Measurements from ENCODE around the gene CX3CR1.
A peak's percentile ranks its signal among the peaks of the same experiment; 100 is the strongest.
"Not testable (repeated sequence)": the region's sequence is repeated elsewhere in the genome, so short reads cannot be mapped to it uniquely, and the experiment has no call there.

Gene CX3CR1, protein sequence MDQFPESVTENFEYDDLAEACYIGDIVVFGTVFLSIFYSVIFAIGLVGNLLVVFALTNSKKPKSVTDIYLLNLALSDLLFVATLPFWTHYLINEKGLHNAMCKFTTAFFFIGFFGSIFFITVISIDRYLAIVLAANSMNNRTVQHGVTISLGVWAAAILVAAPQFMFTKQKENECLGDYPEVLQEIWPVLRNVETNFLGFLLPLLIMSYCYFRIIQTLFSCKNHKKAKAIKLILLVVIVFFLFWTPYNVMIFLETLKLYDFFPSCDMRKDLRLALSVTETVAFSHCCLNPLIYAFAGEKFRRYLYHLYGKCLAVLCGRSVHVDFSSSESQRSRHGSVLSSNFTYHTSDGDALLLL

DNA sequence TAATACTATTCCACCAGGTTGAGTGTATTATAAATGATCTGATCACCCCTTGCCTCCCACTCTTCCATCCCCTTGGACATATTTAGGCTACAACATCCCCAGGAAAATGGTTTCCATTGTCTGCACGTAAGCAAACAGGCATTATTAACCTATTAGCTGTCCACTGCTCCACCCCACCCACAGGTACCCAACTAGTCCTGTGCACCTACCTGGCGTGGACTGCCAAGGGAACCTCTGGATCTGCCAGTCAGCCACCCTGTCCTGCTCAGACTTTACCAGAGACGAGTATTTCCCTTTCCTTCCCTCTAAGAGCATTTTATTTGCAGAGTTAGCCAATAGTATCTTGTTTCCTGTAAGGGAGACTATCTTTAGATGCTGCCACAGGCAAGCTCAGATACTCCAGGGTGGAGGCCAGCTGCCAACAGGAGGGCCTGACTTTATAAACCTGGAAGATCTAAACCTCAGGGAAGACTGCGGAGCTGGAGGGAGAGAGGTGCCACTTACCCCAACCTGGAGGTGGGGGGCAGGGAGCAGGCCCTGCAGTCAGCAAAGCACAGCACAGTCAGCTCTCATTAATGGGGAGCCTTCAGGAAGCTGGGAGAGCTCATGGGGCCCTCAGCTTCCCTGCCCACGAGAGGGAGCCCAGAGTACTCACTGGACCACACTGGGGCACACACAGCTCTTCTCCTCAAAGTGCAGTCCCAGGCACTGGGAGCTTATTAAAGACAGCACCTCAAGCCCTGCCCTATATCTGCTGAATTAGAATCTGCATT lies at the start of gene CX3CR1:
CX3CR1 (minus strand) TSS at position 292 of the 773 bp plus-strand sequence. CDS start 13,527 bp downstream, outside the sequence.
- DNase-seq (ENCODE audit: low read depth), result no peak

DNA sequence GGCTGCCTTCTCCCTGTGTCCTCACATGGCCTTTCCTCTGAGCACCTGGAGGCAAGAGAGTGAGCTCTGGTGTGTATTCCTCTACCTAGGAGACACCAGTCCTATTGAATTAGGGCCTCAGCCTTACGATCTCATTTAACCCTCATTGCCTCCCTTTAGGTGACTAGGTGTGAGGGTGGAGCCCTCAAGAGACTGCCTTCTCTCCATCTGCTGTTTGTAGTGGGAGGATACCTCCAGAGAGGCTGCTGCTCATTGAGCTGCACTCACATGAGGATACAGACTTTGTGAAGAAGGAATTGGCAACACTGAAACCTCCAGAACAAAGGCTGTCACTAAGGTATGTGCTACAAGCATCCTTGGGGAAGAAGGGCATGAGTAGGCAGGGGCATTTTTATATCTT lies 49.7 kb upstream of the CX3CR1 start, which contains the start of gene CCR8:
CCR8 (plus strand) TSS at position 217 of the 400 bp plus-strand sequence. CDS start 2,623 bp downstream, outside the sequence.
- no peak for DNase-seq (ENCODE audit: low read depth)

DNA sequence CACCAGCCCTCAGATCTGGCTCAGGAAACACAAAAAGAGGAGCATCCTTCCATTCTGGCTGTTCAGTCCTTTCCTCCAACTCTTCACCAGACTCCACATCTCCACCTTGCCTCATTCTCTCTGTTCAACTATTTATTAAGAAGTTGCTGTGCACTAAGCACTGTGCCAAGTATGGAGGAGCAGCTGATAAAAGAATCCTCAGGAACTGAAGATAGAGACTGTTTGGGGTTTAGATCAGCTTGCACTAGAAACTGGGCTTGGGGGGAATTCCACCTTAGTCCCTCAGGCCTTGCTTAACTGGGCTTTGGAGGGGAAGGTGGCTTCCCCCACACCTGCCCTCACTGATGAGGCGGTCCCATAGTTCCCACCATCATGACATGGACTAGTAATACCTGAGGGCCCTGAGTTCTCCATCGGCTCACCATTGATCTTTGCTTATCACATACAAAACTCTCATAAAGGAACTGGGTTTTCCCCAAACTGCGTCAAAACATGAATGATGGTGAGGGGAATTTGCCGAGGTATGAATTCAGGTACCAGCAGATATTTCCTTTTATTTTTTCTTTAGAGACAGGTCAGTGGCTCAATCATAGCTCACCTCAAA lies 48.0 kb upstream of the CX3CR1 start:
- peak; percentile 1 for DNase-seq (ENCODE audit: low read depth)

DNA sequence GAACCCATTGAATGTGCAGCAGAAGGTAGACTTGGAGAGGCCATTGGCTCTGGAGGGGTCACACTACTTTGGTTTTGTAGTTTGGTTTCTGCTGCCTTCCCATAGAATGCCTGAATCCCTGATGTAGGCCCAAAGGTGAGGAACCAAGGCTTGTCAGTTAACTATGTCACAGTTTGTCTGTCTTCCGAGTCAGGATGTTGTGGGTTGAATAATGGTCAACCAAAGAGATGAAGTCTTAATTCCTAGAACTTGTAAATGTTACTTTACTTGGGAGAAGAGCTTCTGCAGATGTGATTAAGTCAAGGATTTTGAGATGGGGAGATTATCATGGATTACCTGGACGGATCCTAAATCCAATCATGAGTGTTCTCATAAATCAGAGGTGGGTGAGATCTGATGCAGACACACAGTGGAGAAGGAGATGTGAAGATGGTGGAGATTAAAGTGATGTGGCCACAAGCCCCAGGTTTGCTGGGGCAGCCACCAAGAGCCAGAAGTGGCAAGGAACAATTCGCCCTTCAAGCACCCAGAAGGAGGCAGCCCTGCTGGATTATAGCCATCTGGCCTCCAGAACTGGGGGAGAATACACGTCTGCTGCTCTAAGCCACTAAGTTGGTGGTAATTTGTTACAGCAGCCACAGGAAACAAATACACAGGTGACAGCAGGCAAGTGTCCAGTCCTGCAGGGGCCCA lies 47.4 kb upstream of the CX3CR1 start:
- DNase-seq (ENCODE audit: low read depth), result no peak

DNA sequence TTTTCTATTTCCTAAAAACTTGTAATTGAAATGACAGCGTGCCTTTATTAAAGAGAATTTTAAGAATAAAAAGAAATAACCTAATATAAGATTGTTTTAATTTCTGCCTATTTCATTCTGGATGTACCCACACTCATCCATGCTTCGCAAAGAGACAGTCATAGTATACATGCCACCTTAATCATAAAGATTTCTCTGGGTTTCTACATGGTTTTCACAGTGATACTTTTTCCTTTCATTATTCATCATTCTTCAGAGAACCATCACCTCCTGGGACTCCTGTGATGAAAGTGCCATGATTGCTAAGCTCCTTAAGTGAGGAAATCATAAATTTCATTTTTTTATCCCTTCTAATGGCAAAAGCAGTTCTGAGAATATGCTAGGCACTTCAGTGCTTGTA lies 45.4 kb upstream of the CX3CR1 start:
- no peak for DNase-seq (ENCODE audit: low read depth)

DNA sequence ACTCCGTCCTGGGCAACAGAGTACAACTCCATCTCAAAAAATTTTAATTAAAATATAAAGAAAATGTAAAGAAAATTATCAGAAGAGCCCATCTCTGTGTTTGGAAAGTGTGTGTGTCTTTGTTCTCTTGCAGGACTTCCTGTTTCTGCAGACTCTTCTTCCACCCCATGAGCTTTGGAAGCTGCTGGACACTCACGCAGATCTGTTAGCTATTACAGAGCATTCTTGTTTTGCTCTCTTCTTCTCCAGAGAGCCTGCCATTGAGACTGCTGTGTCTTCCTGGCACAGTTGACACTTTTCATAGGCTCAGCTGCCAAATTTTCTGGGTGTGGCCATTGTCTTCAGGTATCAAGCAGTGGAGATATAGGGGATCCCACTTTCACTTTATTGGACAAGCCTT lies 43.7 kb upstream of the CX3CR1 start:
- DNase-seq (ENCODE audit: low read depth), result no peak

DNA sequence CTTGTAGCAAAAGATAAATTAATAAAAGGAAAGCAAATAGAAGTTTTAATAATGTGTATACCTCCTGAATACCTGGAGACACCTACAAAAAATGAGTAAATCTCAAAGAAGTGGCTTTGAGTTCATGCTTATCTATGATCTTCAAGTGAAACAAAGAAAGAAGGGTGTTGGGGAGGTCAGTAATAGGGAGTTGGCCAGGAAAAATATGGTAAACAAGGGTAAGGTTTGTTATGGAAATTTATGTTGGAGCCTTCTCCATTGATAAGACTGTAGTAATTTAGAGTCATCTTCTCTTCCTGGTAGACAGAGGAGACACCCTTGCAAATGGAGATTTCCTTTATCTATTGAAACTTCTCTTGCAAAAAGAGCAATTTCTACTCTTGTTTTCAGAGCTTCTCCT lies 43.1 kb upstream of the CX3CR1 start:
- no peak for DNase-seq (ENCODE audit: low read depth)

DNA sequence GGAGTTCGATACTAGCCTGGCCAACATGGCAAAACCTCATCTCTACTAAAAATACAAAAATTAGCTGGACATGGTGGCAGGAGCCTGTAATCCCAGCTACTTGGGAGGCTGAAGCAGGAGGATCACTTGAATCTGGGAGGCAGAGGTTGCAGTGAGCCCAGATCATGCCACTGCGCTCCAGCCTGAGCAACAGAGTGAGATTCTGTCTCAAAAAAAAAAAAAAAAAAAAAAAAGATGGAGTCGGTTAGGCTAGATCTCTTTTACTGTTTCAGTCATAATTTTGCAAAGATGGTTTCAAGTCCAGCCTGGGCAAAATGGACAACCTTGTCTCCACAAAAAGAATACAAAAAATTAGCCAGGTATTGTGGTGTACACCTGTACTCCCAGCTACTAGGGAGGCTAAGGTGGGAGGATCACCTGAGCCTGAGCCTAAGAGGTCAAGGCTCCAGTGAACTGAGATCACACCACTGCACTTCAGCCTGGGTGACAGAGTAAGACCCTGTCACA lies 42.4 kb upstream of the CX3CR1 start:
- not testable (repeated sequence) for DNase-seq (ENCODE audit: low read depth)

DNA sequence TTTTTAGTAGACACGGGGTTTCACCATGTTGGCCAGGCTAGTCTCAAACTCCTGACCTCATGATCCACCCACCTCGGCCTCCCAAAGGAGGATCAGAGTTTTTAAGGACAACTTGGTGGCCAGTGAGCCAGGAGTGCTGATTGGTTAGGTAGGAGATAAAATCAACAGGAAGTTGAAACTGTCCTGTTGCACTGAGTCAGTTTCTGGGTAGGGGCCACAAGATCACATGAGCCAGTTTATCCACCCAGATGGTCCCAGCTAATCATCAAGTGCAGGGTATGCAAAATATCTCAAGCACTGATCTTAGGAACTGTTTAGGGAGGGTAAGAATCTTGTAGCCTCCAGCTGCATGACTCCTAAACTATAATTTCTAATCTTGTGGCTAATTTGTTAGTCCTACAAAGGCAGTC lies 41.7 kb upstream of the CX3CR1 start:
- DNase-seq (ENCODE audit: low read depth), result not testable (repeated sequence)

DNA sequence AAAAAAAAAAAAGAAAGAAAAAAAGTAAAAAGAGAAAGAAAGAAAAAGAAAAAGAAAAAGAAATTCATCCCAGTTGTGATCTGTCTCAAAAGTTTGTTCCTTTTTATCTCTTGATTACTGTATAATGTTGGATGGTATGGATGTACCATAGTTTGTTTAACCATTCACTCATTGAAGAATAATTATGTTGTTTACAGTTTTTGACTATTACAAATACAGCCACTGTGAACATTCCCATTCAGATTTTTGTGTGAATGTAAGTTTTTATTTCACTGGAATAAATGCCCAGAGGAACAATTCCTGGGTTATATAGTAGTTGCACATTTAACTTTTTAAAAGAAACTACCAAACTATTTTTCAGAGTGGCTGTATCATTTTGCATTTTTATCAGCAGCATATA lies 39.4 kb upstream of the CX3CR1 start:
- DNase-seq (ENCODE audit: low read depth), result no peak

DNA sequence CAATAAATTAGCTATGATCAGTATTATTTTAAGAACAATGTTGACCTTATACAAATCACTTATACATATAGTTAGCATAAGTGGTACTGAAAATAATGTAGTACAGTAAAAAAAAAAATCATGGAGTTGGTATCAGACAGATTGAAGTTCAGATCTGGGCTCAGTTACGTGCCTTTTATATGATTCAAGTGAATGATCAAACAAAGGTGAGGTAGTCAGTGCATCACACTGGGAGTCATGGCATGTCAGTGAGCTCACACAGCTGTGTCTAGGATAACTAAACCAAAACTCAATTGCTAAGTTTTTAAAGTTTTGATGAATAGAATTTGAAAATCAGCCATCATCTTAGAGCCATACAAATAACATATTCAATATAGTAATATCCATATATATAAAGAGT lies 38.5 kb upstream of the CX3CR1 start:
- no peak for DNase-seq (ENCODE audit: low read depth)

DNA sequence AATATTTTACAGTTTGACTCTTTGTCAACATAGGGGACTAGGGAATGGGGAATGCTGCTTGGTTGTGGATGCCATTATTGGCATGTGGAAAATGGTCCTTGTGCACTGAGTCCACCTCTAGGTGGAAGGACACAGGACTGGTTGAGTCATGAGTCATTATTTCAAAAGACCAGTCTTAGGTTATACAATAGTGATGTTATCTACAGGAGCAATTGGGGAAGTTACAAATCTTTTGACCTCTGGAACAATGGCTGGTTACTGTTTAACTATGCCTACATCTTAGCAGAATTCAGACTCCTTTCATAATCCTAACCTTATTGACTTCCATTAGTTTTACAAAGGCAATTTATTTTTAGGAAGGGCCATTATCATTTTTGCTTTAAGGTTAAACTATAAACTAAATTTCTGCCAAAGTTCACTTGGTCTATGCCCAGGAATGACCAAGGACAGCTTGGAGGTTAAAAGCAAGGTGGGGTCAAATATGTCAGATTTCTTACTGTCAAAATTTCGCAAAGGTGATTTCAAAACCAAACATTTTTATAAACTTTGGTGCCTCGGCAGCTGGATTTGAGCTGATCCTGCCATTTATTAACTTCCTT lies 37.8 kb upstream of the CX3CR1 start:
- DNase-seq (ENCODE audit: low read depth), result no peak

DNA sequence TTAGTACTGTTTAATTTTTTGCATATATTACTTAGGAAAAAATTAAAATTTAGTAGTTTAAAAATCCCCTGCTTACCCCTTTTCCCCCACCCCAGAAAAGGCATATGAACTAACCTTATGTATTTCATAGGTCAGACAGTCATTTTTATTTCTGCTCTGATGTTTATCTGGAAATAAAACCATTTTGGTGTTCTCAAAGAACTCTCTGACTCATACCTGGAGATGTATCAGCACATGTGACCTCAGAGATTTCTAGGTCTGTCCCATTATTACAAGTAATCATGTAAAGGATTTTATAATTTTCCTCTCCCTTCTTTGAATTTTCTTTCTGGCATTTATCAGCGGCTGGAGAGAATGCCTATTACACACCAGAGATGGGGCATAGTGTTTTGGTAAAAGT lies 35.6 kb upstream of the CX3CR1 start:
- DNase-seq (ENCODE audit: low read depth), result no peak

DNA sequence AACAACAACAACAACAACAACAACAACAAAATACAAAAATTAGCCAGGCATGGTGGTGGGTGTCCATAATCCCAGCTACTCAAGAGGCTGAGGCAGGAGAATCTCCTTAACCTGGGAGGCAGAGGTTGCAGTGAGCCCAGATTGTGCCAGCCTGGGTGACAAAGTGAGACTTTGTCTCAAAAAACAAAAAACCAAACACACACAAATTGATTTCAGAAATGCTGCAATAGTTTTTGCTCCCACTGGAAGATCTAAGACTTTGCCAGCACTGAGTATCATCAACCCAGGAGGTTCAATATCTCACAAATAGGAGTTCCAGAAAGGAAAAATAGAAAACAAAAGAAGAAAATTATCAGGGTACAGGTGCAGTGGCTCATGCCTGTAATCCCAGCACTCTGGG lies 33.5 kb upstream of the CX3CR1 start:
- no peak for DNase-seq (ENCODE audit: low read depth)

DNA sequence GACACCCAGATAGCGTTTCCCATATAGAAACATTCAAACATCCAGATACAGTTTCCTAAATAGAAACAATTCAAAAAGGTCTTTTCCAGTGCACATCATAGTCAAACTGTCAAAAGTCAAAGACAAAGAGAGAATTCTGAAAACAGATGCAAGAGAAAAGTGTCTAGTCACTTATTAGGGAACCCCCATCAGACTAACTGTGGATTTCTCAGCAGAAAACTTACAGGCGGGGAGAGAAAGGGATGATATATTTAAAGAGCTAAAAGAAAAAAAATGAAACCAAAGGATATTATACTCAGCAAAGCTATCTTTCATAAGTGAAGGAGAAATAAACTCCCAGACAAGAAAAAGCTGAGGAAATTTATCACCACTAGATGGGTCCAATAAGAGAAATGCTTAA lies 22.3 kb upstream of the CX3CR1 start:
- no peak for DNase-seq (ENCODE audit: low read depth)

DNA sequence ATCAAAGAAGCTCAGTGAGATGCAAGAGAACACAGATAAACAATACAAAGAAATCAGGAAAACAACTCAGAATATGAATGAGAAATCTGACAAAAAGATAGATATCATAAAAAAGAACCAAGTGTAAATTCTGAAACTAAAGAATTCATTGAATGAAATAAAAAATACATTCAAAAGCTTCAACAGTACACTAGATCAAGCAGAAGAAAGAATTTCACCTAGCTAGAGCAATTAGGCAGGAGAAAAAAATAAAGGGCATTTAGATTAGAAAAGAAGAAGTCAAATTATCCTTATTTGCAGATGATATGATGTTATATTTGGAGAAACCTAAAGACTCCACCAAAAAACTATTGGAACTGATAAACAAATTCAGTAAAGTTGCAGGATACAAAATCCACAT lies 19.4 kb upstream of the CX3CR1 start:
- DNase-seq (ENCODE audit: low read depth), result no peak

DNA sequence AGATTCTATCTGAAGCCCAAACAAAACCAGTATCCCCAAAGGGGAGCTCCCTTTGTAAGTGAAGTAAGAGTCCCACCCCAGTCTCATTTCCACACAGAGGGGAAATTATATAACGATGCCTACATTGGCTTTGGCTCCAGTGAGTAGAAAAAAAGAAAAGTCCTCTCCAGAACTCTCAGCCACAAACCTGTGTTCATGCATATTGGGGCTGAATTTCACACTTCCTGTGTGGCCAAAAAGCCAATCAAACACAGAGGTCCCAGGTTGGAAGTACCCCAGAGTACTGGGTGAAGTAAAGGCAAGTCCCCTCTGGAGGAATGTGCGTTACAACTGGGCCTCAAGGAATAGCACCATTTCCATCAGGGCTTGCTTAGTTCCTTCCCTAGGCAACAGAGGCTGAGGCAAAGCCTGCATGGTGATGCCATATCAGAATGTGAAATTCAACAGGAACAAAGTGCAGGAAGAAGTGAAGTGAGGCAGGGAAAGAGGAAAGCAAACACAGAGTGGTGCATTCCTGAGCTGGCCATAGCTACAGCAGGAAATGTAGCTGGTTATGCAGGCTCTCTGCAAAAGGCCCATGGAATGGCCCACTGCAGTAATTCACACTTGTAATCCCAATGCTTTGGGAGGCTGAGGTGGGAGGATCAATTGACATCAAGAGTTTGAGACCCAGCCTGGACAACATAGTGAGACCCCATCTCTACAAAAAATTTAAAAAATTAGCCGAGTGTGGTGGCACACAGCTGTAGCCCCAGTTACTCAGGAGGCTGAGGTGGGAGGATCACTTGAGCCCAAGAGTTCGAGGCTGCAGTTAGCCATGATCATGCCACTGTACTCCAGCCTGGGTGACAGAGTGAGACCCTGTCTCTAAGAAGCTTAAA lies 16.6 kb upstream of the CX3CR1 start:
- DNase-seq (ENCODE audit: low read depth), result no peak

DNA sequence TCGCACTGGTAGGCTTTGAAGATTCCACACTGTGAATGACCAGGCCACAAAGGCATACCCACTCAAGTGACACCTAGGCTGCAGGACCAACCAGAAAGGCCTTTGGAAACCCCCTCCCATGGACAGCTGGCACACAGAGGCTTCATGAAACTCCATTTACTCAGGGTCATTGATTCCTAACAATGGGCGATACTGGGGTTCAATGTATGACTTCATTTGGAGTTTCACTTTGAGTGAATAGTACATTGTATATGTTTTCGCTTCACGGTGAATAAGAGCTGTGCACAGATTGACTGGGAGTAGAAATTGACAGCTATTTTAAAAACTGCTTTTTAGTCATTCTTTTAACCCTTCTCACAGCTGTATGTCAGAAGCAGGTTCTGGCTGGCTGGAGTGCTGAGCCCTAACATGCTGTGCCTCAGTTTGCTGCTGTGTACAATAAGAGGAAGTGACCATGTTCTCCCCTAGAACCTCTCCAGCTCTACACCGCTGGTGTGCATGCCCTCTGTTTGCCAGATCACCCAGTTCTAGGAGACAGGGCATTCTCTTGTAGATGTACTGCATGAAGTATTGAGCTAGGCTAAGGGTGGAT lies 15.4 kb upstream of the CX3CR1 start:
- no peak for DNase-seq (ENCODE audit: low read depth)

DNA sequence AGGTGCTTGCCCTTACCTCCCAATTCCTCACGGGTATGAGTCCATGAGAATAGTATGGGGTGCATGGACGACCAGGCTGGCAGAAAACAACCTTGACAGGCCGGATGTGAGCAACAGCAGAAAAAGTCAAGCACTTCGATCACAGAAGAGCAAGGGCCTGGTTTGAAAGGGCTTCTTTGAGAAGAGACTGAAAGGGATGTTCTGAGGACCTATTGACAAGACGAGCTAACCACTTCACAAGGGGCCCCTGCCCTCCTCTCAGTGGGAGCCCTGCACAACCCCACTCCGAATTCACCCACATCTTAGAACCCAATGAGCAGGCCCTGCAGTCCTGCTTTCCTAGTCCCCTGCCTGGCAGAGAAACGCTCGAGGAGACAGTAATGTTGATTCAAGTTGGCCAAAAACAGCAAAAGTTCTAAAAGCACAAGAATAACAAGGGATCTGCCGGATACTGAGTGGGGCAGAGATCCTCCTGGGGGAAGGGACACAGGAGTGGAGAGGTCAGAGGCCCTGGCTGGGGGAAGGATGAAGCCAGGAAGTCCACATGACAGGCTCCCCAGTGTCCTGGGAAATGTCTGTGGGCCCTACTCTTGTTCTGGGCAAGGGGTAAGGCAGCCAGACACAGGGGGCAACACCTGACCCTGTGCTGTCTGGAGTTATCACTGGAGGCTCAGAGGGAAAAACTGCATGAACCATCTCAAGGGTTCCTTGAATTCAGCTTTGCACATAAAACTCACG lies 14.8 kb upstream of the CX3CR1 start:
- no peak for DNase-seq (ENCODE audit: low read depth)

DNA sequence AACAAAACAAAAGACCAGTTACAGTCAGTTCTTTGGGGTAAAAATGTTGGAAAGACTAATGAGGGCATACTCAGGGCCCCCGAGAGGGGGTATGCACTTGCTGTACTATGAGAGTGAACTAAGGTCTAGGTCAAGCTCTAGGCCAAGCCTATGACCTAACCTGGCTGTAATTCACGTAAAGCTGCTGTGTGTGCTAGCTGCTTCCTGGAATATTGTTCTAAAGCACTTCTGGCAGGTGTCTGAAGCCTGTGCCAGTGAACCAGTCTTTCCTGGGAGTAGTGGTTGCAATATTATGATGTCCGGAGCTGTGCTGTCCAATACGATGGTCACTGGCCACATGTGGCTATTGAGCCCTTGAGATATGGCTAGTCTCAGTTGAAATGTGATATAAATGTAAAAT lies 13.1 kb upstream of the CX3CR1 start:
- DNase-seq (ENCODE audit: low read depth), result no peak

Measured in activated T-helper 9 cell treated with anti-CD3 and anti-CD28 coated beads, Interleukin-2, amount 50 U/mL, for 16 hours (primary cell).